Ascending aorta (tissue), 2 donors: ENCODE measurements around the gene PLB1. TPM values are rescaled to one million over a fixed set of nuclear protein-coding genes. Genes with fewer than 3 reads are reported as not detected.
"Not testable (repeated sequence)": the region's sequence is repeated elsewhere in the genome, so short reads cannot be mapped to it uniquely, and the experiment has no call there.

Experiments
- DNase-seq, 2 donors: peaks; one replicate each; pipeline ENCODE4 v3.0.0-alpha.2; 2019; ENCODE audit warnings: low spot score in 2 of 2
- H3K27ac ChIP-seq, 2 donors: fragments of 200-600 bp; sonication (generic); one replicate each; pipeline ENCODE4 v1.5.1; 2016 to 2017; ENCODE audit warnings: mild to moderate bottlenecking in 1 of 2
- H3K27me3 ChIP-seq: fragments of 200-600 bp; sonication (generic); one replicate; pipeline ENCODE4 v1.5.1; 2017
- H3K36me3 ChIP-seq, 2 donors: fragments of 200-600 bp; sonication (generic); one replicate each; pipeline ENCODE4 v1.5.1; 2016
- H3K4me1 ChIP-seq, 2 donors: fragments of 200-600 bp; sonication (generic); one replicate each; pipeline ENCODE4 v1.5.1; 2016 to 2017; ENCODE audit warnings: mild to moderate bottlenecking in 1 of 2
- H3K4me3 ChIP-seq, 2 donors: fragments of 200-600 bp; sonication (generic); one replicate each; pipeline ENCODE4 v1.5.1; 2016 to 2017; ENCODE audit warnings: mild to moderate bottlenecking in 1 of 2
- H3K9me3 ChIP-seq, 2 donors: fragments of 200-600 bp; sonication (generic); one replicate each; pipeline ENCODE4 v1.5.1; 2016
- CTCF ChIP-seq, 3 experiments: fragments of 200-600 bp in 2 of 3; fragments of 450-650 bp in 1 of 3; sonication (generic) in 2 of 3; IDR thresholded peaks; one replicate each; pipeline ENCODE4 v1.5.1; 2016 to 2019; ENCODE audit warnings: antibody characterized with exemption in 3 of 3, mild to moderate bottlenecking in 1 of 3, moderate library complexity in 1 of 3
- intact Hi-C: fragments of 100-400 bp; cut with DNase I; formaldehyde crosslinking; loops from one replicate; pipeline ENCODE4 v1.15.1; 2023
- total RNA-seq: library from RNA; depleted of rRNA; stranded (reverse); fragments of >200 nt; gene quantifications from one replicate; pipeline ENCODE4 v1.1.0, GENCODE V29; 2016

PLB1 gene
- total RNA-seq, 1 donor from 2014 or later: 9.7 TPM

- H3K27me3 ChIP-seq: no peaks in the 10 kb centered on the region
- intact Hi-C loops: loop anchor here (1.0 to 2.0 kb wide), 6 partner anchors 17 to 88 kb away; no protein-coding TSS in a partner anchor
- peak overlapping the region; percentile 26 to 48 for H3K4me3 ChIP-seq
- no peaks in the 10 kb centered on the region for H3K9me3 ChIP-seq
- peaks cover 13 to 62% of the 10 kb centered on the region in 2 donors for H3K4me1 ChIP-seq
- peak; percentile 63 to 94 for DNase-seq
- peak overlapping the region; percentile 91 to 94 for H3K27ac ChIP-seq
- TF ChIP-seq CTCF (IDR thresholded peaks at IDR 0.05): no peak
- no peaks in the 10 kb centered on the region for H3K36me3 ChIP-seq
These were observed 166.8 kb downstream of the PLB1 start for GRCh38 chr2:28662468-28663181.

- TF ChIP-seq CTCF (IDR thresholded peaks at IDR 0.05): peak; percentile 17 to 52 (median 32)
- peak in 1 of 2 donors; percentile 78 for DNase-seq
- intact Hi-C loops: loop anchor here (1.0 to 2.0 kb wide), 3 partner anchors 27 to 87 kb away; no protein-coding TSS in a partner anchor
- Histone ChIP-seq H3K27ac (peak overlapping the region; percentile 91 to 94), H3K4me1 (peaks cover 13 to 56% of the 10 kb centered on the region in 2 donors), H3K9me3 (no peaks in the 10 kb centered on the region), H3K27me3 (no peaks in the 10 kb centered on the region), H3K36me3 (no peaks in the 10 kb centered on the region), H3K4me3 (peak overlapping the region; percentile 26 to 48)
These were observed 167.5 kb downstream of the PLB1 start for GRCh38 chr2:28663359-28663758.

GRCh38 chr2:28664120-28664842 is 168.4 kb downstream of the PLB1 start:
- H3K27ac ChIP-seq: peak overlapping the region; percentile 91 to 94
- no peaks in the 10 kb centered on the region for H3K36me3 ChIP-seq
- peak overlapping the region; percentile 2 to 48 for H3K4me3 ChIP-seq
- intact Hi-C loops: loop anchor here (2.0 kb wide), 1 partner anchor 53 kb away; no protein-coding TSS in a partner anchor
- TF ChIP-seq CTCF (IDR thresholded peaks at IDR 0.05): no peak
- H3K9me3 ChIP-seq: no peaks in the 10 kb centered on the region
- no peak for DNase-seq
- no peaks in the 10 kb centered on the region for H3K27me3 ChIP-seq
- peaks cover 13 to 54% of the 10 kb centered on the region in 2 donors for H3K4me1 ChIP-seq

GRCh38 chr2:28665041-28665704 is 169.3 kb downstream of the PLB1 start:
- Histone ChIP-seq H3K9me3 (no peaks in the 10 kb centered on the region), H3K4me1 (peaks cover 13 to 51% of the 10 kb centered on the region in 2 donors), H3K36me3 (no peaks in the 10 kb centered on the region), H3K27ac (peak overlapping the region; percentile 91 to 94), H3K27me3 (no peaks in the 10 kb centered on the region), H3K4me3 (peak overlapping the region; percentile 2 to 48)
- intact Hi-C loops: loop anchor here (2.0 kb wide), 1 partner anchor 52 kb away; no protein-coding TSS in a partner anchor
- peak in 1 of 2 donors; percentile 95 for DNase-seq
- TF ChIP-seq CTCF (IDR thresholded peaks at IDR 0.05): no peak

GRCh38 chr2:28665811-28666377 is 170.0 kb downstream of the PLB1 start:
- not testable (repeated sequence) for H3K9me3 ChIP-seq, H3K36me3 ChIP-seq, H3K27me3 ChIP-seq, DNase-seq
- peak overlapping the region; percentile 91 to 94 for H3K27ac ChIP-seq
- H3K4me1 ChIP-seq: peaks cover 9 to 46% of the 10 kb centered on the region in 2 donors
- H3K4me3 ChIP-seq: peak overlapping the region in 1 of 2 donors; percentile 48
- intact Hi-C loops: loop anchor here (2.0 kb wide), 1 partner anchor 51 kb away; no protein-coding TSS in a partner anchor
